B cell (primary cell): ENCODE data around the gene NRP1. TPM values are rescaled to one million over a fixed set of nuclear protein-coding genes. Genes with fewer than 3 reads are reported as not detected.

ENCODE experiments used
- ATAC-seq: fragments of 200-7000 bp; cut with Tn5 transposase; one replicate; pipeline ENCODE4 v1.10.0; 2021; ENCODE audit warnings: low read depth, mild to moderate bottlenecking, moderate number of reproducible peaks, moderate library complexity
- CTCF ChIA-PET: fragments of 350-600 bp; sonication (Branson Sonifier 250); formaldehyde crosslinking; loops from one replicate; lab custom pipeline; 2021; ENCODE audit warnings: antibody characterized with exemption, inconsistent platforms; lab: Charles Lee
- POLR2A ChIA-PET: fragments of 350-600 bp; sonication (Branson Sonifier 250); formaldehyde crosslinking; loops from one replicate; lab custom pipeline; 2021; ENCODE audit warnings: antibody characterized with exemption; lab: Charles Lee
- DNase-seq: peaks from one replicate; pipeline ENCODE4 v3.0.0; 2013
- H2AFZ ChIP-seq: 2 replicates; pipeline ENCODE4 v1.6.1; 2012; ENCODE audit warnings: mild to moderate bottlenecking, low read depth, low read length; ENCODE audit not compliant: insufficient read depth, poor library complexity, severe bottlenecking
- H3K27ac ChIP-seq, 2 donors: 1 replicate in 1 of 2; 2 replicates in 1 of 2; pipeline ENCODE4 v1.5.1; 2012 to 2013; ENCODE audit warnings: low read length in 2 of 2, mild to moderate bottlenecking in 2 of 2, moderate library complexity in 1 of 2
- H3K27me3 ChIP-seq, 4 experiments: fragments of 200-600 bp in 1 of 4; sonication (generic) in 1 of 4; replicated peaks in 1 of 4; 1 replicate in 2 of 4; 2 replicates in 2 of 4; pipeline versions ENCODE4 v1.6.1 to v1.7.0; 2013 to 2016; ENCODE audit warnings: low read length in 3 of 4, mild to moderate bottlenecking in 2 of 4, mixed read lengths in 1 of 4, moderate library complexity in 1 of 4; ENCODE audit not compliant: insufficient read depth in 4 of 4, control insufficient read depth in 3 of 4; ENCODE audit errors: control extremely low read depth in 1 of 4
- H3K36me3 ChIP-seq, 2 experiments: replicated peaks in 1 of 2; 1 replicate in 1 of 2; 2 replicates in 1 of 2; pipeline versions ENCODE4 v1.6.1 to v1.7.1; 2013; ENCODE audit warnings: low read length in 1 of 2; ENCODE audit not compliant: insufficient read depth in 2 of 2, control insufficient read depth in 1 of 2; ENCODE audit errors: control extremely low read depth in 1 of 2, extremely low read depth in 1 of 2
- H3K4me1 ChIP-seq, 2 donors: fragments of 200-600 bp in 1 of 2; sonication (generic) in 1 of 2; 1 replicate in 1 of 2; 2 replicates in 1 of 2; pipeline versions ENCODE4 v1.5.1 to v1.6.1; 2013 to 2017; ENCODE audit warnings: low read length in 2 of 2; ENCODE audit not compliant: control insufficient read depth in 2 of 2, insufficient read depth in 2 of 2
- H3K4me2 ChIP-seq: replicated peaks from 2 replicates; pipeline ENCODE3; 2012; ENCODE audit warnings: mild to moderate bottlenecking, low read depth, low read length; ENCODE audit not compliant: poor library complexity, severe bottlenecking
- H3K4me3 ChIP-seq, 5 experiments: fragments of 200-600 bp in 1 of 5; sonication (generic) in 1 of 5; 1 replicate in 3 of 5; 2 replicates in 2 of 5; pipeline versions ENCODE4 v1.5.1 to v1.7.0; 2011 to 2016; ENCODE audit warnings: low read length in 4 of 5, mild to moderate bottlenecking in 4 of 5, low read depth in 2 of 5, control low read depth in 1 of 5, moderate library complexity in 1 of 5; ENCODE audit not compliant: insufficient read depth in 1 of 5; ENCODE audit errors: control extremely low read depth in 1 of 5, extremely low read depth in 1 of 5
- H3K79me2 ChIP-seq: fragments of 200-600 bp; sonication (generic); one replicate; pipeline ENCODE4 v1.6.0; 2016; ENCODE audit warnings: low read length; ENCODE audit not compliant: control insufficient read depth, insufficient read depth
- H3K9ac ChIP-seq: fragments of 200-600 bp; sonication (generic); 2 replicates; pipeline ENCODE4 v1.6.1; 2017; ENCODE audit warnings: mild to moderate bottlenecking, low read length, moderate library complexity
- H3K9me3 ChIP-seq, 3 donors: one replicate each; pipeline versions ENCODE4 v1.6.1 to v1.7.1; 2013; ENCODE audit warnings: low read length in 2 of 3; ENCODE audit not compliant: control insufficient read depth in 2 of 3, insufficient read depth in 1 of 3; ENCODE audit errors: control extremely low read depth in 1 of 3
- H4K20me1 ChIP-seq: 2 replicates; pipeline ENCODE4 v1.6.0; 2012; ENCODE audit warnings: mild to moderate bottlenecking, low read length; ENCODE audit not compliant: insufficient read depth, control insufficient read depth, poor library complexity, severe bottlenecking
- H3K27ac Mint-ChIP-seq: one replicate; pipeline ENCODE4 v1.8.0; 2021; ENCODE audit warnings: mixed read lengths
- H3K27me3 Mint-ChIP-seq: one replicate; pipeline ENCODE4 v1.8.0; 2021; ENCODE audit warnings: mixed read lengths
- H3K4me1 Mint-ChIP-seq: one replicate; pipeline ENCODE4 v1.8.0; 2021; ENCODE audit warnings: mixed read lengths
- H3K4me3 Mint-ChIP-seq: one replicate; pipeline ENCODE4 v1.8.0; 2021; ENCODE audit warnings: mixed read lengths
- H3K9me3 Mint-ChIP-seq: one replicate; pipeline ENCODE4 v1.8.0; 2022; ENCODE audit warnings: mixed read lengths; ENCODE audit not compliant: insufficient read depth
- EZH2 ChIP-seq: IDR thresholded peaks from 2 replicates; pipeline ENCODE4 v1.6.1; 2012; ENCODE audit warnings: borderline replicate concordance, low read depth, mild to moderate bottlenecking, moderate library complexity, low read length; ENCODE audit not compliant: insufficient read depth, poor library complexity, severe bottlenecking
- WGBS: methylation state at CpG from one replicate; pipeline ENCODE4 v1.1.5; 2013; ENCODE audit warnings: missing lambda C conversion rate; ENCODE audit not compliant: insufficient coverage; 5-methylcytosine and 5-hydroxymethylcytosine counted together
- intact Hi-C: fragments of 100-400 bp; cut with micrococcal nuclease; formaldehyde crosslinking; loops from one replicate; pipeline ENCODE4 v1.10.0; 2022
- polyA plus RNA-seq: library from polyadenylated mRNA; depleted of rRNA; stranded (reverse); fragments of >200 nt; gene quantifications from 2 replicates; pipeline ENCODE4 v1.2.3, GENCODE V29; 2012
- total RNA-seq, 2 donors: library from RNA; stranded (reverse); fragments of 120-200 nt in 1 of 2; gene quantifications; 1 replicate in 1 of 2; 2 replicates in 1 of 2; pipeline versions ENCODE4 v1.2.3 to v1.2.4, GENCODE V29; 2013 to 2022
- TF ChIP-seq, protein P1 (sequence below): fragments of 200-600 bp; IDR thresholded peaks from one replicate; pipeline ENCODE4 v1.8.0; 2022; ENCODE audit warnings: antibody characterized with exemption, mild to moderate bottlenecking

Gene NRP1
- total and polyA plus RNA-seq, 2 donors (not counting 1 experiment from before 2014, with no cell fraction given) = 0.34 TPM; not detected in 1

DNA sequence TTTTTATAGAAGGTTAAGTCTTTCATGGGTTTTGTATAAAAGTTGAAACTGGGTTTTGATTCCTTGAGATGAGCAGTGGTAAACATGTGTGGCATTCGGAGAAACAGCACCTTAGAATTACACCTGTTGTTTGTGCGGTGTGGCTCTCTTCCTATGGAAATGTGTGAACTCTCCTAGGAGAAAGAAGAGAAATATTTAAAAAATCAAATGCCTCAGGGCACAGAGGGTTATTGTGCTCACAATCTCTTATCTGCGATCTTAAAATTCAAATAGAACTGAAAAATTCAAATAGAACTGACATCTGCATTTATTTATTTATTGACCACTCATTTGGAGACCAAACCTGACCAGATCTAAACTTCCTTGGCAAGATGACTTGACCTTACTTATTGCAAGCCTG, 18.1 kb upstream of the NRP1 start:
- ATAC-seq (no peak), DNase-seq (no peak)
- intact Hi-C loops = no loop called here
- no peak overlapping the region for H3K4me2 ChIP-seq
- no peaks in the 10 kb centered on the region for H3K36me3 ChIP-seq
- no peaks in the 10 kb centered on the region for H3K27me3 Mint-ChIP-seq
- H3K4me1 Mint-ChIP-seq = no peaks in the 10 kb centered on the region
- no peak overlapping the region for H2AFZ ChIP-seq
- H3K4me3 Mint-ChIP-seq = no peak overlapping the region
- H3K9me3 Mint-ChIP-seq = no peaks in the 10 kb centered on the region
- CTCF ChIA-PET = no interaction called here
- no peak overlapping the region for H3K27ac Mint-ChIP-seq
- no CpG with 5 or more reads among the region's 3 CpGs for WGBS
- no peak overlapping the region for H3K9ac ChIP-seq
- H3K79me2 ChIP-seq = no peaks in the 10 kb centered on the region
- H4K20me1 ChIP-seq = no peaks in the 10 kb centered on the region
- H3K27ac ChIP-seq = no peak overlapping the region
- no peaks in the 10 kb centered on the region for H3K9me3 ChIP-seq
- no peak overlapping the region for H3K4me3 ChIP-seq
- POLR2A ChIA-PET = no interaction called here
- TF ChIP-seq EZH2 = no peak
- TF ChIP-seq, protein P1, sequence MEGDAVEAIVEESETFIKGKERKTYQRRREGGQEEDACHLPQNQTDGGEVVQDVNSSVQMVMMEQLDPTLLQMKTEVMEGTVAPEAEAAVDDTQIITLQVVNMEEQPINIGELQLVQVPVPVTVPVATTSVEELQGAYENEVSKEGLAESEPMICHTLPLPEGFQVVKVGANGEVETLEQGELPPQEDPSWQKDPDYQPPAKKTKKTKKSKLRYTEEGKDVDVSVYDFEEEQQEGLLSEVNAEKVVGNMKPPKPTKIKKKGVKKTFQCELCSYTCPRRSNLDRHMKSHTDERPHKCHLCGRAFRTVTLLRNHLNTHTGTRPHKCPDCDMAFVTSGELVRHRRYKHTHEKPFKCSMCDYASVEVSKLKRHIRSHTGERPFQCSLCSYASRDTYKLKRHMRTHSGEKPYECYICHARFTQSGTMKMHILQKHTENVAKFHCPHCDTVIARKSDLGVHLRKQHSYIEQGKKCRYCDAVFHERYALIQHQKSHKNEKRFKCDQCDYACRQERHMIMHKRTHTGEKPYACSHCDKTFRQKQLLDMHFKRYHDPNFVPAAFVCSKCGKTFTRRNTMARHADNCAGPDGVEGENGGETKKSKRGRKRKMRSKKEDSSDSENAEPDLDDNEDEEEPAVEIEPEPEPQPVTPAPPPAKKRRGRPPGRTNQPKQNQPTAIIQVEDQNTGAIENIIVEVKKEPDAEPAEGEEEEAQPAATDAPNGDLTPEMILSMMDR = no peak
- H3K27me3 ChIP-seq = no peaks in the 10 kb centered on the region
- no peaks in the 10 kb centered on the region for H3K4me1 ChIP-seq

DNA sequence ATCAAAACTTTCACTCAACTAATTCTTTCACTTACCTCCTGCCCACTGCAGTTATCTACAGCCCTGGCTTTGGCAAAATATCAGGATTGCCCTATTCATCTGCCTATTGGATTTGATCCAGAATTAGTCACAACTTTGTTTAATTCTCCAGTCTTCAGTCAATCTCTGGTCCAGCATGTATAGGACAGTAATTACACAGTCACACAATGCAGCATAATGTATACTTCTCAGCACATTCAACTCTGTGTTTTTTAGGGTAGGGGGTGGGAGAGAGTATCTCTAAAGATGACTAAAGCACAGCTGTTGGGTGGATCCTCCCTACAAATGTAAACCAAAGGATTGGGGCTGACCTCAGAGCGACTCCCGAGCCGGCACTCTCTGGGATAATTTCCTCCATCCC, 17.7 kb upstream of the NRP1 start:
- H3K27ac Mint-ChIP-seq = no peak overlapping the region
- intact Hi-C loops = no loop called here
- Histone ChIP-seq H2AFZ (no peak overlapping the region), H3K4me3 (no peak overlapping the region), H3K27ac (no peak overlapping the region), H3K4me1 (no peaks in the 10 kb centered on the region), H3K9ac (no peak overlapping the region), H4K20me1 (no peaks in the 10 kb centered on the region), H3K9me3 (no peaks in the 10 kb centered on the region), H3K27me3 (no peaks in the 10 kb centered on the region), H3K36me3 (no peaks in the 10 kb centered on the region), H3K79me2 (no peaks in the 10 kb centered on the region), H3K4me2 (no peak overlapping the region)
- H3K27me3 Mint-ChIP-seq = no peaks in the 10 kb centered on the region
- DNase-seq (no peak), ATAC-seq (no peak)
- ChIA-PET POLR2A (no interaction called here), CTCF (no interaction called here)
- no peak overlapping the region for H3K4me3 Mint-ChIP-seq
- no peaks in the 10 kb centered on the region for H3K9me3 Mint-ChIP-seq
- no peaks in the 10 kb centered on the region for H3K4me1 Mint-ChIP-seq
- TF ChIP-seq EZH2 = no peak
- TF ChIP-seq, protein P1 = no peak
- WGBS = no CpG with 5 or more reads among the region's 3 CpGs
